CD4-positive, alpha-beta T cell treated with Interferon alpha-2 for 1 hour (primary cell): ENCODE measurements around the gene SLC16A5.
A peak's percentile ranks its signal among the peaks of the same experiment; 100 is the strongest.
"Not testable (repeated sequence)": the region's sequence is repeated elsewhere in the genome, so short reads cannot be mapped to it uniquely, and the experiment has no call there.

Source experiments
- DNase-seq, 2 donors: peaks; one replicate each; pipeline ENCODE4 v3.0.0-alpha.2; 2020 to 2022

The SLC16A5 gene, protein sequence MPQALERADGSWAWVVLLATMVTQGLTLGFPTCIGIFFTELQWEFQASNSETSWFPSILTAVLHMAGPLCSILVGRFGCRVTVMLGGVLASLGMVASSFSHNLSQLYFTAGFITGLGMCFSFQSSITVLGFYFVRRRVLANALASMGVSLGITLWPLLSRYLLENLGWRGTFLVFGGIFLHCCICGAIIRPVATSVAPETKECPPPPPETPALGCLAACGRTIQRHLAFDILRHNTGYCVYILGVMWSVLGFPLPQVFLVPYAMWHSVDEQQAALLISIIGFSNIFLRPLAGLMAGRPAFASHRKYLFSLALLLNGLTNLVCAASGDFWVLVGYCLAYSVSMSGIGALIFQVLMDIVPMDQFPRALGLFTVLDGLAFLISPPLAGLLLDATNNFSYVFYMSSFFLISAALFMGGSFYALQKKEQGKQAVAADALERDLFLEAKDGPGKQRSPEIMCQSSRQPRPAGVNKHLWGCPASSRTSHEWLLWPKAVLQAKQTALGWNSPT

DNA sequence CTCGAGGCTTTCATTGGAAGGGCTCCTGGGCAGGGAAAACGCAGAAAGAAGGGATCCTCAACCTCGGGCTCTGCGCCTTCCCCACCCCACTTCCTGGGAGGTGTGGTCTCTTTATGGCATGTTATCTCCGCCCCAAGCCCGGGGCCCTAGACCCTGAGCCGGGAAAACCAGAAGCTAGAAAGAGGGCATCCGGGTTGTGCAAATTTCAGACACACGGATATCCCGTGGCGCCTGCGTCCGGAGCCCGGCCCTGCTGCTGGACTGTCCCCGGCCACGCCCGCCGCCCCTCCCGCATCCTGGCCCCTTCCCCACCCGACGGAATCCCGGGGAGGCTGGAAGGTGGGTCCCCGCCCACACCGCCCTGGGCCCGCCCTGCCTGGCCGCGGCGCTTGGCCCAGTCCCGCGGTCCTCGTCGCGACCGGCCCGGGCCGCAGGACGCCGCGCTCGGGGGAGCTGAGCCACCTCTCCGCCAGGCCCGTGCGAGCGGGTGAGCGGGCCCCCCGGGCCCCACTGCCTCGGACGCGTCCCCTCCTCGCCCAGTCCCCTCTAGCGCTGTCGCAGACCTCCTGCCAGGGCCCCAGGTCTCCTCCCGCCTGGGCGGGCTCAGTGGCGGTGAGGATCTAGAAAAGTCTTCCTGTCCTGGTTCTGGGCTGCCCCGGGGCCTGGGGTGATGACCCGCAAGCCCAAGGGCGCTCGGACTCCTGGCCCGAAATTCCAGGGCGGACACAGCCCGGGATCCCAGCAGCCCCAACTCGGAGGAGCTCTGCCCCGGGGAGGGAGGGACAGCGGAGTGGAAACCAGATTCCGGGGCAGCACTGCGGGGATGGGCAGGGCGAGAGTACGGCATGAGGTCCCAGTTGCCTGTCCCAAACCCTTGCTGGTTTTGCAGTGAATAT lies at the start of gene SLC16A5:
Gene SLC16A5, plus strand, starts transcription at position 397 of the 896 bp plus-strand sequence. CDS start 5,683 bp downstream, outside the sequence.
- peak; percentile 57 to 64 for DNase-seq

DNA sequence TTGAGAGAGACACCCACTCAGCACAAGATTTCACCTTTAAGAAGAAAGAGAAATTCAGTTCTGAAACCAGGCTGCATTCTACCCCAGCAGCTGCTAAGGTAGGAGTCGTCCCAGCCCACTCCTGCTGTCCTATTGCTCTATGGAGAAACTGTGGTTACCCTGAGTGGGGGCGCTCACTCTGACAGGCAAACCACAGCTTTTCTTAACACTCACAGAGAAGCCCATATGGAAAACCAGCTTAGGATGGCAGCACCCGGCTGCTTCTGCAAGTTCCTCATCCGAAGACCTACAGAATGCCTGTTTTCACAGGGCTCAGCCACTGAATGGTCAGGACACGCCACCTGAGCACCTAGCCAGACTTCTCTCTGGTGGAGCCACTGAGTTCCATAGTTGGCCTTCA lies 48.5 kb upstream of the SLC16A5 start:
- no peak for DNase-seq

DNA sequence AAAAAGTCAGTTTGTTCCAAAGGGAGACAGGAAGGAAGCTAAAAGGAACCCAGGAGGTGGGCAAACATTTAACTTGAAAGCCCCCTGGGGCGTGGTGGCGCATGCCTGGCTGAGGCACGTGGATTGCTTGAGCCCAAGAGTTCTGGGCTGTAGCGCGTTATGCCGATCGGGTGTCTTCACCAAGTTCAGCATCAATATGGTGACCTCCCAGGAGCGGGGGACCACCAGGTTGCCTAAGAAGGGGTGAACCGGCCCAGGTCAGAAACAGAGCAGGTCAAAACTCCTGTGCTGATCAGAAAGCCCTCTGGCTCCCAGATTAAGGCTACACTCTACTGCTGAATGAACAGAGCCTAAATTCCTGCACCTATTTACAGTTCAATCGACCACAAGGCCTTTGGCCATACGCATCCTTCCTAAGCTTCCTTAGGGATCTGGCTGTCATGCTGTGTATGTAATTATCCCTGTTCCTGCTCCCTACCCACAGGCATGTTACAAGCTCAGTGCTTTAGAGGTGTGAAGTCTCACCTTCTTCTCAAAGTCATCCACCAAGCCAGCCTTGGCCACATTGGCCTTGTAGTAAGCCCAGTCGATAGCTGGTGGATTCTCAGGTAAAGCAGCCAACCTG lies 46.0 kb upstream of the SLC16A5 start:
- DNase-seq, result no peak

DNA sequence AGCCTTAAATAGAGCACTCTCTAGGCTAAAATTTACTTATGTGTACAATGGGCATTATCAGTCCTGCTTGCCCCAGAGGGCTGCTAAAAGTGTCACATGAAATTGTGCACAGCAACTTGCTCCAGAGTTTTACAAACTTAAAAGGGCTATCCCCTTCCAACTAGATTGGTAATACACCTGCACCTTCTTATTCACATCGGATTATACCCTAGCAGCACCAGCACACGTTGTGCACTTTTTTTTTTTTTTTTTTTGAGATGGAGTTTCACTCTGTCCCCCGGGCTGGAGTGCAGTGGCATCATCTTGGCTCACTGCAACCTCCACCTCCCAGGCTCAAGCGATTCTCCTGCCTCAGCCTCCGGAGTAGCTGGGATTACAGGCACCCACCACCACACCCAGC lies 44.0 kb upstream of the SLC16A5 start:
- DNase-seq, result not testable (repeated sequence)

DNA sequence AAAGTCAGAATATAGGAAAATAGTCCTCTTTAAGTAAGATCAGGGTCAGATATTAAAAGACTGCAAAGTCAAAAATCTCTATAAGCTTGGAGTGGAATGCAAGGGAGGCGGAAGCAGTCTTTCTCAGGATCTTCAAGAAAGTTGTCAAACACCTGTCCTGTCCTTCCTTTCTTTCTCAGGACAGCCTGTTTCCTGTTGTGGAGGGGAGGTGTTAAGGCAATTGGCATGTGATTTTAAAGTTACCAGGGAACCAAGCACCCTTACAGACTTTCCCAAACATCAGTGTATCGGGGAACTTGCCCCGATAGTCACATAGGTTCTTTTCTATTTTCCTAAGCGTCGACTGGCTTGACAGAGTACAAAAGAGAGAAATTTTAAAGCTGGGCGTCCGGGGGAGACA lies 43.0 kb upstream of the SLC16A5 start:
- DNase-seq, result no peak

DNA sequence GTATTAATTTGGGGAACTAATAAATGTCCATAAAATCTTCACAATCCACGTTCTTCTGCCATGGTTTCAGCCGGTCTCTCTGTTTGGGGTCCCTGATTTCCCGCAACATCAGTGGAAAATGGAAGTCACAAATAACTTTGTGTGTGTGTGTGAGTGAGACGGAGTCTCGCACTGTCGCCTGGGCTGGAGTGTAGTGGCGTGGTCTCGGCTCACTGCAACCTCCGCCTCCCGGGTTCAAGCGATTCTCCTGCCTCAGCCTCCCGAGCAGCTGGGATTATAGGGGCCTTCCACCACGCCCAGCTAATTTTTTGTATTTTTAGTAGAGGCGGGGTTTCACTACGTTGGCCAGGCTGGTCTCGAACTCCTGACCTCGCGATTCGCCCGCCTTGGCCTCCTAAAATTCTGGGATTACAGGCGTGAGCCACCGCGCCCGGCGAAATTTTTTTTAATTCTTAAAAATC lies 41.8 kb upstream of the SLC16A5 start:
- not testable (repeated sequence) for DNase-seq

DNA sequence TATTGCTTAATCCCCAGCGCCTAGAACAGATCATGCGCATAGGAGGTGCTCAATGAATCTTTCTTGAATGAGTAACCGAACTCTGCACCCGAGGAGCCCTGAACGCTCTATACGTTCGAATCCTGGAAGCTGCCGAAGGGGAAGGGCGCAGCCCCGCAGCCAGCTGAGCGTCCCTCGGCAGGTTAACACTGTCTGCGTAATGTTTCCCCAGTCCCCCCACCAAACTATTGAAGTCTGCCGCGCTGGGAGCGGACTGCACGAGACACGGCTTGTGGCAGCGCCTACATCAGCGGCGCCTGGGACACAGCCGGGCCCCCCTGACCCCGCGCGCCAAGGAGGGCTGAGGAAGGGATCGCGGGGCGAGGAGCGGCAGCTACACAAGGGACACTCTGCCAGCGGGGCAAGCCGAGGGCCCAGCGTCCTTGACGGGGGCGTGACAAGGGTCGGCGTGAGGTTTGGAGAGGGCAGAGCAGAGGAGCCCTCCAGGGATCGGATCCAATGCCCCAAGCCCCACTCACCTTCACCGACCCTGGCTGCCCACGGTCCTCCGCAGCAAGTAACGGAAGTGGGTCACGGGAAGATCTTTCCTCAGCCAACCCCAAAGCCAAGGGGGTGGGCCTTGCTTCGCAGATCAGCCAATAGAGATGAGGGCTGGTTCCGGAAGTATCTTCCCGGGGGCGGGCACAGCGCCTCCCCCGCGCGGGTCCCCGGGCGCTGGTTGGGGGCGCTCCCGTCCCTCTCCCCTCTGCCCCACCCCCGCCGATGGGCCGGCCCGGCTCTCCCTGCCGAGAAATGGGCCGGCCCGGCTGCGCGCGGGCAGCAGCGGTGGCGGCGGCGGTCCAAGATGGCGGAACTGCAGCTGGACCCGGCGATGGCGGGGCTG lies 41.1 kb upstream of the SLC16A5 start, which contains the start of the genes ATP5PD and KCTD2:
Gene ATP5PD, minus strand, starts transcription at position 563 of the 883 bp plus-strand sequence. CDS start 4,319 bp downstream, outside the sequence.
Gene KCTD2, plus strand, starts transcription at position 819 of the 883 bp plus-strand sequence. Its CDS starts 26 bp downstream, at position 845.
- DNase-seq, result peak; percentile 95 to 97

DNA sequence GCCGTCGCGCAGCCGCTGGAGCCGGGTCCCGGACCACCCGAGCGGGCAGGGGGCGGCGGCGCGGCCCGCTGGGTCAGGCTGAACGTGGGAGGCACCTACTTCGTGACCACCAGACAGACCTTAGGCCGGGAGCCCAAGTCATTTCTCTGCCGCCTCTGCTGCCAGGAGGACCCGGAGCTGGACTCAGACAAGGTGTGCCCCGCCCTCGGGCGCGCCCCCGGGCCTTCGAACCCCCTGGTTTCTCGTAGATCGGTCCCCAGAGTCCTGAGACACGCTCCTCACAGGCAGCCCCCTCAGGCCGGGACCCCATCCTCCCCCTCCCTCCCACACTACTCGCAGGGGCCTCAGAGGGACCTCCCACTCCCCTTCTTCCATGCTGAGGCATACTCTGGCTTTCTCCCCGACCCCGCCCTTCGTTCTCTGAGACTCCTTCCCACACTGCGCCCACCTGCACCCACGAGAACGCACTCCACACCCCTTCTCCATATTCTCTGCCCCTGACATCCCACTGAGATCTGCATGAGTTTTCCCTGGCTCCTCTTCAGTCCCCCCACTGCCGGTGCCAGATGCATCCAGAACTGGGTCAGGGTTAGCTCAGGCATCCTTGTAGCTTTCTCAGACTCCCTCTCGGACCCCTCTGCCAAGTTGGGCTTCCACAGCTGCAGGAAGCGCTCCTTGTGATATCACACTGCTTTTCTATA lies 40.2 kb upstream of the SLC16A5 start:
- peak; percentile 4 to 16 for DNase-seq

DNA sequence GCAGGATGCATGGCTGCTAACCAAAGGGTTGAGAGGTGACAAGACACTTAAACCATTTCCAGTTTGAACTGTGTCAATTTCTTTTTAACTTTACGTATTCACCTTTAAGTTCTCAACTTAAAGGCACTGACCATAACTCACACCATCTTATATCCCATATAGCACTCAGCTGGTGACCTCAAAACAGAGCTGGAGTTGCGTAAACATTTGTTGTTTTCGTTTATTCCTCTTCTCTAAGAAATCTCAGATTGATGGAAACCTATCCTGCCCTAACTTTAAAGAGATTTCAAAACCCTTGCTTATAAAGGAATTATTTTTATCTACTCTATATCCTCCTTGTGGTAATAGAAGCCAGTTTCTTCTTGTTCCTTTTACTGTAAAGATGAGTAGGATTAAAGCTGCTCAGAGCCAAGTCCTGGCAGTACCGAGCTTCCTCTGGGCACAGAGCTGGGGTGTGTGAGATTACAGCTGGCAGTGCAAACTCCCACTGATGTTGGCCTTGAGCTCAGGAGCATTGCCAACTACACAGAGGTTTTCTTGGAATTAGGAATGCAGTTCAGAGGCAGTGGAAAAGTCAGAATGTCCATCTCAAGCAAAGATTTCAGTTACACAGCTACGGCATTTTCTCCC lies 39.4 kb upstream of the SLC16A5 start:
- DNase-seq, result no peak

DNA sequence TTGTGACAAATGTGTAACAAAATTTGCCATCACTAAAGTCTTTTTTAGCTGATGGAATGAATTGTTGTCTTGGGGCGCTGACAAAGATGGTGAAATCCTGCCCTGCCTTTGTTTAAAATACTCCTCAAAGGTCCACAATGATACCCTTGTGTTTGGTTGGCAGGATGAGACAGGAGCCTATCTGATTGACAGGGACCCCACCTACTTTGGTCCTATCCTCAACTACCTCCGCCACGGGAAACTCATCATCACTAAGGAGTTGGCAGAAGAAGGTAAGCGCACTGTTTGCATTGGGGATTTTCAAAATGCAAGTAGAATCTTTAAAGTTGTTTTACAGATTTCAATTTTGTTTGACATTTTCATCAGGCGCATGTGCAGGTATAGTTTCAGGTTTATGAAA lies 38.7 kb upstream of the SLC16A5 start:
- no peak for DNase-seq

DNA sequence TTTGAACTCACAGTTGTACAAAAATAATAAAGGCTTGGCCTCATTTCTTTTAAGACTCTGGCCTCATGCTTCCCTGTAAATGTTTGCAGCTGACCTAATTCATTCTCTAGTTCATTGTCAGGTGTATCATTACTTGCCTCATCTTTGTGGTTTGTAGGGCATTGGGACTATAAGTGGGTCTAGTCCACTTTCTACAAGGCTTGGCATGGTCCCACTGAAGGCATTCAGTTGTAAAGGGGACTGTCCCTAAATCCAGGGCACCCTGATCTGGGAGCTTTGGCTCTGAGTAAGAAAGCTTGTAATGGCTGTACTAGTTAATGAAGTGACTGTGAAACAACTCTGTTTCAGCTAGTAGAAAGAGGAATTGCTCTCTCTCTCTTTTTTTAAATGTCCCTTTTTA lies 38.0 kb upstream of the SLC16A5 start:
- no peak for DNase-seq

DNA sequence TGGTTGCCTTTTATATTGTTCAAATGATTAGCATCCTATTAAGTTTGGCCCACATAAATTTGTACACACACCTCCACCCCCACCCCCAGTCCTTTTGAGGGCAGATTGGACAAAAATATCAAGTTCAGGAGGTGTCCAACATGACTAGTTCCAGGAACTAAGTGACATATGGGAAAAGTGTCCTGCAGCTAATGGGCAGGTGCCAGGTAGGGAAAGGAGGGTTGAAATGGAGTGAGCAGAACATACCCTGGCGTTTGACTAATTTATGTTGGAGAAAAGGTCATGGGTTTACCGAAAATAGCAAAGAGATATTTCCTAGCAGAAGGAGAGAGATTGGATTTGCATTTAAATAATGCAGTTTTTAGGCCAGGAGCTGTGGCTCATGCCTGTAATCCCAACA lies 35.8 kb upstream of the SLC16A5 start:
- no peak for DNase-seq

DNA sequence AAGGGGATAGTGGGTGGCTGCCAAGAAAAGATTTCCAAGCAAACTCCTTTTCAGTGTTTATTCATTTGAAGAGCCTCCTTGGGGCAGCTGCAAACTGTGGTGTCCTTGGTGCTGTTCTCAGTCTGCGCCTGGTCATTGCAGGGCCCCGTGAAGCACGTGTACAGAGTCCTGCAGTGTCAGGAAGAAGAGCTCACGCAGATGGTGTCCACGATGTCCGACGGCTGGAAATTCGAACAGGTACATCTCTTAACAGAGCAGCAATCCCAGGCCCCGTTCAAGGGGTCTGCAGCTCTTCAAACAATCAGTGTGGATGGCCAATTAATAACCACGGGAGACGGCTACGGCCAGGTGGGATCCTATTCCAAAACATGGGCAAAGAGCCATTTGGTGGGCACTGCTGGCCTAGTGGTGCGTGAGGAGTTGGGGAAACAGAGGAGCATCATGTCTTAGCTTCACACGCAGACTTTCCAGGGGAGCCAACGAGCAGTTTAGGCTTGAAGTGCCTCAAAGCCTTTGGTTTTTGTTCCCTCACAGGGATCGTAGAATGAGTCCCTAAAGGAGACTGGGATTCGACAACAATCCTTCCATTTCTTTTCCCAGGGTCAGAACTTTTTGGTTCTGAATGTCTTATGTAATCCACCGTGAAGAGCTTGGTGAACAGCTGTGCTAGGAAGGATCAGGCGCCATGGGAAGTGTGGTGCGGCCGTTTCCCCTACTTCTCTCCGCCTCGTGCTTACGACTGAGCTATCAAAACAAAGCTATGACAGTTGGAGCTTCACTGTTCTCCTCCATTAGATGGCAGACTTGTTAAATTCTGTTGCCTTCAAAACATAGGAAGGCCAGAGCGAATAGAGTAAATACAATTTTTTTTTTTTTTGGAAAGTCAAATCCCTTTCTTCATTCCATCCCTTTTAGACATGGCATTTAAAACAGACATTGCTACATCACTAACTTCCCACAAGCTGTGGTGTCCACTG lies 28.1 kb upstream of the SLC16A5 start:
- DNase-seq, result peak in 1 of 2 donors; percentile 28

DNA sequence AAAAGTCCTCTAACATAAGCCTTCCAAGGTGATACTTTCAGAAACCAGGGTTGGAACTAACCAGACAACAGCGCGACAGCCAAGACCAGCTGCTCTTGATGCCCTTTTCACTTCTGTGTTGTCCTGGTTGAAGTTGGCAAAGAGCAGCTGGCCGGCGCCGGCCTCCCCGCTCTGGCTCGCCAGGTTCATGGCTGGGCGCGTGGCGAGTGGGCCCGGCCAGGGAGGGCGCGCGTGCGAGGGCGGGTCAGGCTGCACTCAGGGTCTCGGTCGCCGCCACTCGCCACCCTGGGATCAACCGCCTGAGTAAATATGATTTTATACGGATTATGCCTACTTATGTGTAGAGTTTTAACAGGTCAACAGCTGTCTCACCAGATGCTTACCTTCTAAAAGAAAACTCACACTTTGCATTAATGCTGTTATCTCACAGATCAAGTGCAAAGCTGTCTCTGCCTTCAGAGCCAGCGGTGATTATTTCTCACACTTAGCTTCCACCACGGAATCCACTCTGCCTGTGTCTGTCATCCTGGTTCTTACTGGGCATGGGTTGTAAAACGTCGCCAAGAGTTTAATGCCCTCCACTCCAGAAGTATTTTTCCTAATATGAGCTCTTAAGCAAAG lies 27.2 kb upstream of the SLC16A5 start:
- DNase-seq, result no peak

DNA sequence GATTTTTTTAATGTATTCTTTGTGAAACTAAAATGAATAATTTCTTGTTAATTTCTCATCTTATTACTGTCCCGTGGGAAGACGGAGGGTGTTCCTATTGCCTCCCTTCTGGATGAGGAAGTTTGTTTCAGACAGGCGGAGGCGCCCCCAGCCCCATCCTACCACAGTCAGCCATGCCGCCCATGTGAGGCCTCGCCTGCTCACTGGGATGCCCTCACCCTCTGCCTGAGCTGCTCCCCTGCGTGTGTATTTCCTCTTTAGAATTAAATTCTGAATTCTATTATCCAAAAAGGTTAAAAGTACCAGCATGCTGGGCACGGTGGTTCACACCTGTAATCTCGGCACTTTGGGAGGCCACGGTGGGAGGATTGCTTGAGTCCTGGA lies 26.7 kb upstream of the SLC16A5 start:
- no peak for DNase-seq

DNA sequence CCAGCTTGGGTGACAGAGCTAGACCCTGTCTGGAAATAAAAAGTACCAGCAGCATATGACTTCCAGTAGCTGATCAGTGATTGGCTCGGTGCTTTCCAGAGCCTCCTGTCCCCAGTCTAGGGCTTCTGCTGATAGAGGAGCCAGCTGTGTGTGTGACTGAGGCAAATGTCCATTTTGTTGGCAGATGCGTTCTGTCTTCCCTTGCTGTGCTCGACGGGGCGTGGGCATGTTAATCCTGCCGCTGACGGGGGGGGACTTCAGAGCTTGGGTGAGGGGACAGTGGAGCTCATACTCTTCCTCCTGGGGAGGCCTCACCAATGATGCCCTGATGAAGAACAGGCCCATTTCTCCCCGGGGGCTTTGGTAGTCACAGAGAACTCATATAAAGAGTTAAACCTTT lies 26.1 kb upstream of the SLC16A5 start:
- DNase-seq, result no peak

DNA sequence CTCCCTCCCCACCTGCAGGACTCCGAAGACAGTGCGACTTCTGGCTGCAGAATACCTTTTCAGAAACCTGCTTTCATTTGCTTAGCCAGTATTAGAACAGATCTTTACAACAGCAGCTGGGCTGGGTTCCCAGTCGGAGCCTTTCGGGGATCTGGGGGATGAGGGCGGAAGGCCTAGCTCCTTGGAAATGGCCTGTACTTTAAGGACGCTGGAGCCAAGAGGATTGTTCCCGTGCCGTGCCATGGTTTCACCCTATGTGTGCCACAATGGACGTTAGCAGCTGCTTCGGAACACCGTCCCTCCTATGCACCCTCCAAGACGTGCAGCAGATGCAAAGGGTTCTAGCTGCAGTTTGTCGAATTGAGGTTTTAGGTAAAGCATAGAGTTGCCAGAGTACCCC lies 24.6 kb upstream of the SLC16A5 start:
- no peak for DNase-seq

DNA sequence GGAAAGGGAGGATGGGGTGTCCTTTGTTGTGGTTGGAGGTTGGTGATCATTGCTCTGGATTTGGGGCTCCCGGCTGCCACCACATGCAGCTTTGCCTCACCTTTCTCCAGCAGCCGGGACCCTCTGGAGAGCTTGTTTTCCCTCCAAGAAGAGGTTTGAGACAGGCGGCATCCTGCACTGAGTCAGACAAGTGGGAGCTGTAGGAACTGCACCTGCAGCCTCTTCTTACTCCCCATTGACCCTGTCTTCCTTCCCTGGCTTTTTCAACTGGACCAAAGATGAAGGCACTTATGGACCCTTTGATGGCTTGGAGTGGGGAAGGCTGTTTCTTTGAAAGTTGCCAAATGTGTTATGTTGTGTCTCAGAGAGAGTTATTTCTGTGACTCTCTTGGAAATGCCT lies 24.1 kb upstream of the SLC16A5 start:
- no peak for DNase-seq

DNA sequence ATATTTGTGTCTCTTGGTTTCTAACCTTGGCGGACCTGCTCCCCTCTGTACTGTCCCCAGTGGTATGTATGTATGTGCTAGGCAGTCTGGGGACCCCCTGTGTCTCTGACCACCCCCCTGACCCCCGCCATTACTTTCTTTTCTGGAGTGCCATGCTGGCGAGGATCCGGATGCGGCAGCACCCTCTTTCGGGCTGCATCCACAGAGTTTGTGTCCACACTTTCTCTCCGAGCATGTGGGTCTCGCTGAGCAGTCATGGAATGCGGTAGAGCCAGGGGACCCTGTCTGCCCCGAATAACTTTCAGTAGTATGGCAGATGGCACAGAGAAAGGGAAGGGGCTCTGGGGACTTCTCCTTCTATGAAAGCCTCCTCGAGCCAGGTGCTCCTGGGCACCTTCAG lies 23.7 kb upstream of the SLC16A5 start:
- no peak for DNase-seq
